ENCODE measurements around the gene PTPRN2. TPM values are rescaled to one million over a fixed set of nuclear protein-coding genes. Genes with fewer than 3 reads are reported as not detected.
A peak's percentile ranks its signal among the peaks of the same experiment; 100 is the strongest.

PTPRN2 gene
- total and polyA plus RNA-seq, 2 of the 13 experiments (the other 11 are each of a cell fraction or from before 2014, with no cell fraction given), result 2.5 to 24.2 TPM

DNA sequence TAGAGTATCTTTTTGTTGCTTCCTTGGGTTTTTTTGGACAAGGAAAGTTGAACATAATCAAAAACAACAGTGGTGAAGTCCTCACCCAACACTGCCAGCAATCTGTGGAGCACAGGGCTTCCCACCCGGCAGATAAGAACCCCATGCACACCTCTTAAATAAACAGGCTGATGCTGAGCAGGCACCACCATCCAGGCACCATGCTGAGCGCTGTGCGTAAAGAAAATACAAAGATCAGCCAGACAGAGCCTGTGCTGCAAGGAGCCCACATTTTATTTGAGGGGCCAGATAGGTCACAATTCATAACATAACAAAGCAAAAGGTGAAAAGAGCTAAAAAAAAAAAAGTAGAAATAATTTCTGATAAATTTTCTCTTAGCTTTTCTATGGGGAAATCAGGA is 231.2 kb downstream of the PTPRN2 start:
- in situ Hi-C loops (cut with HindIII; ENCODE audit: extremely low pct_ligation_motif_present, low pct_unique_long_range_greater_than_20kb), result loop anchor here (25.0 kb wide), 1 partner anchor 294 kb away; no protein-coding TSS in a partner anchor
- H3K27me3 ChIP-seq (ENCODE audit: control insufficient read depth in 1 of 2, insufficient read depth in 2 of 2, low read length in 2 of 2), result no peaks in the 10 kb centered on the region; a peak in 1 of 5 replicates
- H3K4me2 ChIP-seq (ENCODE audit: low read depth, low read length), result no peak overlapping the region

DNA sequence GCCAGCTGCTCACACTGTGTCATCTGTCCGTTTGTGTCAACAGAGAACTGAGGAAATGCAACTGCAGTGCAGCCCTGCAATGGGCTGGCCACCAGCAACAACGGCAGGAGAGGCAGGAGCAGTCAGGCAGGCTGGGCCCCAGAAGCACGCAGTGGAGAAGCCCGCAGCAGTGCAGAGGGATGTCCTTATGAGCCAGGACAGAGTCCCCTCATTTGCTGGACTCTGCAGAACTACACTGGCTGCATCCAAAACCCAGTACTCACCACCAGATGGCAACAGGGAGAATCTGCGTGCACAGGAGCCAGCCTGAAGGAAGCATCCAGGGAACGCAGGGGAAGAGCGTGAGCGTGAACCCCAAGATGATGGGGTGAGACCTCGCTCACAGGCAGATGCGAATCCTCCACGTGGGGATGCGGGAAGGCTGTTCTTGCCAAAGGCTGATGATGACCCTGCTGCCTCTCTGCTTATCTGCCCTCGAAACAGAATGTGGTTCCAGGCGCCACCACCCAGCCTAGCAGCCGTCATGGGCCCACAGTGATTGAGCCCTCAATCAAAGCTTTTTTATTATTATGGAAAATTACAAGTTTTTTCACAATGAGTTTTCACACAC is 232.1 kb downstream of the PTPRN2 start:
- WGBS (ENCODE audit: low lambda C conversion rate), result 69% methylated on average over 13 of the region's 15 CpGs
- Histone ChIP-seq H3K4me3 (replicated peaks in 1 of 3; ENCODE audit: insufficient read depth in 1 of 3, low read depth in 2 of 3, low read length in 3 of 3) (no peak overlapping the region), H3K27ac (ENCODE audit: extremely low read length, insufficient read depth, low read length) (no peak overlapping the region), H3K27me3 (ENCODE audit: control insufficient read depth in 1 of 2, insufficient read depth in 2 of 2, low read length in 2 of 2) (no peaks in the 10 kb centered on the region; a peak in 1 of 5 replicates), H2AFZ (ENCODE audit: low read length) (no peak overlapping the region), H3K36me3 (replicated peaks in 1 of 2; ENCODE audit: control insufficient read depth in 1 of 2, insufficient read depth in 2 of 2, low read length in 2 of 2) (no peaks in the 10 kb centered on the region), H3K4me1 (ENCODE audit: insufficient read depth, low read length) (no peaks in the 10 kb centered on the region), H3K9me3 (ENCODE audit: low read length) (no peaks in the 10 kb centered on the region; the same call in 1 of the 2 replicates), H3K79me2 (ENCODE audit: insufficient read depth, low read length) (no peaks in the 10 kb centered on the region), H3K9ac (ENCODE audit: insufficient read depth, low read depth, low read length) (no peak overlapping the region), H4K20me1 (ENCODE audit: insufficient read depth, low read length) (peaks cover 77% of the 10 kb centered on the region), H3K4me2 (ENCODE audit: low read depth, low read length) (no peak overlapping the region)
- in situ Hi-C loops (cut with HindIII; ENCODE audit: extremely low pct_ligation_motif_present, low pct_unique_long_range_greater_than_20kb), result loop anchor here (25.0 kb wide), 1 partner anchor 293 kb away; no protein-coding TSS in a partner anchor
- intact Hi-C loops (cut with micrococcal nuclease; ENCODE audit: unreplicated experiment), result no loop called here
- POLR2A ChIA-PET, result no interaction called here
- DNase-seq (ENCODE audit: low spot score) (peak; percentile 17), FAIRE-seq (no peak), ATAC-seq (peak; percentile 78)
- CTCF ChIA-PET (ENCODE audit: low intra/inter-chr PET ratio, low total read pairs), result interaction anchor here (0.8 kb wide), 1 partner anchor 52 kb away, joined by 3 read pairs; no protein-coding TSS in a partner anchor
- no TSS peak for BruUV-seq (replicated peaks)
- TF ChIP-seq ZNF792 (CRISPR knock-in tag; IDR thresholded peaks at IDR 0.05) (no peak), ZBTB7B (CRISPR knock-in tag; IDR thresholded peaks at IDR 0.05) (no peak), SAP130 (CRISPR knock-in tag; IDR thresholded peaks at IDR 0.05; ENCODE audit: low read depth) (no peak), GATA4 (IDR thresholded peaks at IDR 0.05; ENCODE audit: borderline replicate concordance, low read depth) (no peak), FOXJ3 (CRISPR knock-in tag; IDR thresholded peaks at IDR 0.05; ENCODE audit: borderline replicate concordance) (no peak)
- TF ChIP-seq, protein P1, sequence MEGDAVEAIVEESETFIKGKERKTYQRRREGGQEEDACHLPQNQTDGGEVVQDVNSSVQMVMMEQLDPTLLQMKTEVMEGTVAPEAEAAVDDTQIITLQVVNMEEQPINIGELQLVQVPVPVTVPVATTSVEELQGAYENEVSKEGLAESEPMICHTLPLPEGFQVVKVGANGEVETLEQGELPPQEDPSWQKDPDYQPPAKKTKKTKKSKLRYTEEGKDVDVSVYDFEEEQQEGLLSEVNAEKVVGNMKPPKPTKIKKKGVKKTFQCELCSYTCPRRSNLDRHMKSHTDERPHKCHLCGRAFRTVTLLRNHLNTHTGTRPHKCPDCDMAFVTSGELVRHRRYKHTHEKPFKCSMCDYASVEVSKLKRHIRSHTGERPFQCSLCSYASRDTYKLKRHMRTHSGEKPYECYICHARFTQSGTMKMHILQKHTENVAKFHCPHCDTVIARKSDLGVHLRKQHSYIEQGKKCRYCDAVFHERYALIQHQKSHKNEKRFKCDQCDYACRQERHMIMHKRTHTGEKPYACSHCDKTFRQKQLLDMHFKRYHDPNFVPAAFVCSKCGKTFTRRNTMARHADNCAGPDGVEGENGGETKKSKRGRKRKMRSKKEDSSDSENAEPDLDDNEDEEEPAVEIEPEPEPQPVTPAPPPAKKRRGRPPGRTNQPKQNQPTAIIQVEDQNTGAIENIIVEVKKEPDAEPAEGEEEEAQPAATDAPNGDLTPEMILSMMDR (CRISPR knock-in tag; IDR thresholded peaks at IDR 0.05), result peak; percentile 53
- TF ChIP-seq, protein P2, sequence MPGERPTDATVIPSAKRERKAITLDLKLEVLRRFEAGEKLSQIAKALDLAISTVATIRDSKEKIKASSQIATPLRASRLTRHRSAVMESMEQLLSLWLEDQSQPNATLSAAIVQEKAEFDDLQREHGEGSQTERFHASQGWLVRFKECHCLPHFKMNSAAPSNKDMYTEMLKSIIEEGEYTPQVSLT (CRISPR knock-in tag; IDR thresholded peaks at IDR 0.05; ENCODE audit: borderline replicate concordance, low read depth), result no peak

More for the DNA sequence above, 231.2 kb downstream of the PTPRN2 start:
- no peaks in the 10 kb centered on the region for H3K79me2 ChIP-seq (ENCODE audit: insufficient read depth, low read length)
- DNase-seq (ENCODE audit: low spot score) (no peak), FAIRE-seq (no peak), ATAC-seq (no peak)
- no TSS peak for BruUV-seq (replicated peaks)
- POLR2A ChIA-PET, result no interaction called here
- intact Hi-C loops (cut with micrococcal nuclease; ENCODE audit: unreplicated experiment), result no loop called here
- CTCF ChIA-PET (ENCODE audit: low intra/inter-chr PET ratio, low total read pairs), result no interaction called here
- no peak overlapping the region for H2AFZ ChIP-seq (ENCODE audit: low read length)
- no peaks in the 10 kb centered on the region for H3K36me3 ChIP-seq (replicated peaks in 1 of 2; ENCODE audit: control insufficient read depth in 1 of 2, insufficient read depth in 2 of 2, low read length in 2 of 2)
- H4K20me1 ChIP-seq (ENCODE audit: insufficient read depth, low read length), result peaks cover 71% of the 10 kb centered on the region
- TF ChIP-seq, protein P3, sequence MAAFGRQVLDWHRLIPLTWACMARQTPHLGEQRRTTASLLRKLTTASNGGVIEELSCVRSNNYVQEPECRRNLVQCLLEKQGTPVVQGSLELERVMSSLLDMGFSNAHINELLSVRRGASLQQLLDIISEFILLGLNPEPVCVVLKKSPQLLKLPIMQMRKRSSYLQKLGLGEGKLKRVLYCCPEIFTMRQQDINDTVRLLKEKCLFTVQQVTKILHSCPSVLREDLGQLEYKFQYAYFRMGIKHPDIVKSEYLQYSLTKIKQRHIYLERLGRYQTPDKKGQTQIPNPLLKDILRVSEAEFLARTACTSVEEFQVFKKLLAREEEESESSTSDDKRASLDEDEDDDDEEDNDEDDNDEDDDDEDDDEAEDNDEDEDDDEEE (CRISPR knock-in tag; IDR thresholded peaks at IDR 0.05), result no peak
- no peak for TF ChIP-seq ZFP1 (CRISPR knock-in tag; IDR thresholded peaks at IDR 0.05)
- no peak for TF ChIP-seq JDP2 (CRISPR knock-in tag; IDR thresholded peaks at IDR 0.05; ENCODE audit: borderline replicate concordance)
- TF ChIP-seq KLF6 (CRISPR knock-in tag; IDR thresholded peaks at IDR 0.05), result no peak
- TF ChIP-seq PLRG1 (conservative IDR thresholded peaks at IDR 0.05), result no peak
- no peak for TF ChIP-seq ZNF572 (CRISPR knock-in tag; IDR thresholded peaks at IDR 0.05)
- TF ChIP-seq, protein P4, sequence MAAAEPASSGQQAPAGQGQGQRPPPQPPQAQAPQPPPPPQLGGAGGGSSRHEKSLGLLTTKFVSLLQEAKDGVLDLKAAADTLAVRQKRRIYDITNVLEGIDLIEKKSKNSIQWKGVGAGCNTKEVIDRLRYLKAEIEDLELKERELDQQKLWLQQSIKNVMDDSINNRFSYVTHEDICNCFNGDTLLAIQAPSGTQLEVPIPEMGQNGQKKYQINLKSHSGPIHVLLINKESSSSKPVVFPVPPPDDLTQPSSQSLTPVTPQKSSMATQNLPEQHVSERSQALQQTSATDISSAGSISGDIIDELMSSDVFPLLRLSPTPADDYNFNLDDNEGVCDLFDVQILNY (CRISPR knock-in tag; conservative IDR thresholded peaks at IDR 0.05), result no peak
- no peak overlapping the region for H3K4me3 ChIP-seq (replicated peaks in 1 of 3; ENCODE audit: insufficient read depth in 1 of 3, low read depth in 2 of 3, low read length in 3 of 3)
- 79% methylated on average over 3 of the region's 3 CpGs for WGBS (ENCODE audit: low lambda C conversion rate)
- H3K9ac ChIP-seq (ENCODE audit: insufficient read depth, low read depth, low read length), result no peak overlapping the region
- no peak overlapping the region for H3K27ac ChIP-seq (ENCODE audit: extremely low read length, insufficient read depth, low read length)
- H3K9me3 ChIP-seq (ENCODE audit: low read length), result no peaks in the 10 kb centered on the region; the same call in 1 of the 2 replicates
- H3K4me1 ChIP-seq (ENCODE audit: insufficient read depth, low read length), result no peaks in the 10 kb centered on the region
